ENCODE measurements around the gene CCDC177. TPM values are rescaled to one million over a fixed set of nuclear protein-coding genes. Genes with fewer than 3 reads are reported as not detected.
A peak's percentile ranks its signal among the peaks of the same experiment; 100 is the strongest.

CCDC177 gene
- total RNA-seq, 1 donor from 2014 or later: not detected

- TF ChIP-seq CTCF (conservative IDR thresholded peaks at IDR 0.05; ENCODE audit: low read depth, low read length): no peak
- no peak for DNase-seq (ENCODE audit: low read depth)
Measured at GRCh38 chr14:69539631-69540410, 34.9 kb downstream of the CCDC177 start.

GRCh38 chr14:69538766-69539165 is 35.9 kb downstream of the CCDC177 start:
- no peak for DNase-seq (ENCODE audit: low read depth)
- H3K4me3 ChIP-seq (ENCODE audit: low read depth, low read length): no peak overlapping the region
- no peak for TF ChIP-seq CTCF (conservative IDR thresholded peaks at IDR 0.05; ENCODE audit: low read depth, low read length)

More at GRCh38 chr14:69539631-69540410, 34.9 kb downstream of the CCDC177 start:
- H3K4me3 ChIP-seq (ENCODE audit: low read depth, low read length): no peak overlapping the region

DNA sequence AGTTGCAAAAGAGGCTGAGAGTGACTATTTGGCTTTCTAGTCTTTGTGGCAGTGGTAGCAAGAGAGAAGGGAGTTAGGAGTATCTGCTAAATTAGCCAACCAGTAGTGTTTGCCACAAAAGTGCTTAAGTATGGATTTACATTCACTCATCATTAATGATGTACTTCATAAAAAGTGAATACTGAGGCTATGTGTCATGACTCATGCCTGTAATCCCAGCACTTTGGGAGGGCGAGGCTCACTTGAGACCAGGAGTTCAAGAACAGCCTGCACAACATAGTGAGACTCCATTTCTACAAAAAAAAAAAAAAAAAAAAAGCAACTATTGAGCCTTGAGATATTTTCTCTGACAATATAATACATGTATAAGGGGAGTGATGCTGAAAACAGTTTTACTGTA is 36.8 kb downstream of the CCDC177 start:
- no peak for TF ChIP-seq CTCF (conservative IDR thresholded peaks at IDR 0.05; ENCODE audit: low read depth, low read length)
- no peak for DNase-seq (ENCODE audit: low read depth)
- no peak overlapping the region for H3K4me3 ChIP-seq (ENCODE audit: low read depth, low read length)

- TF ChIP-seq CTCF (conservative IDR thresholded peaks at IDR 0.05; ENCODE audit: low read depth, low read length): no peak
- no peak for DNase-seq (ENCODE audit: low read depth)
- H3K4me3 ChIP-seq (ENCODE audit: low read depth, low read length): no peak overlapping the region
Measured at GRCh38 chr14:69536971-69537370, 37.7 kb downstream of the CCDC177 start.

DNA sequence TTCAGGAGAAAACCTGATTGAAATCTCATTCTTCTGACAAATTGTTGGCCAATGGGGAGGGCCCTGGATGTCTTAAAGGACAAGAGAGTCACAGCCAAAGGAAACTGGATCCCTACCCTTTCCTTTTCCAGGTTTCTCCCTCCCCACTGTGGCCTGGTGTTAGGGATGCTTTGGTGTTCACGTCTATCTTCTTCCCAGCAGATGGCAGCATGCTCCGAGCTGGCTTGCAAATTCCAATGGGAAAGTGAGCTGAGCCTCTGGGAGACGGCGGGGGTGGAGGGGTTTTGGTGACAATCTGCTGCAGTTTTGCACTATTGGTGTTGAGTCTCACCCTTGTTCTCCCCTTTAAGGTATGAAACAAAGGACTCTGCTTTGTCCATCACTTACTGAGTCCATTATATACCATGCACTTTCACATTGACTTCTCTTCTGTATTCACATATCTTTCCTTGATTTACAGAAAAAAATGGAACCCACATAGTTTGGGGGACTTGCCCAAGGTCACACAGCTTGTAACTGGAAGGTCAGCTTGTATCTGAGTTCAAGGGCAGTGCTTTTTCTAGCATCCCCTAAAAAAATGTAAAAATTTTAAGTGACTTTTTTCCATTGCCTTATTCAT is 39.3 kb downstream of the CCDC177 start:
- peak; percentile 83 for TF ChIP-seq CTCF (conservative IDR thresholded peaks at IDR 0.05; ENCODE audit: low read depth, low read length)
- DNase-seq (ENCODE audit: low read depth): no peak

GRCh38 chr14:69532561-69533340 is 41.9 kb downstream of the CCDC177 start:
- no peak for TF ChIP-seq CTCF (conservative IDR thresholded peaks at IDR 0.05; ENCODE audit: low read depth, low read length)
- DNase-seq (ENCODE audit: low read depth): no peak
- H3K4me3 ChIP-seq (ENCODE audit: low read depth, low read length): no peak overlapping the region

More for the DNA sequence above, 39.3 kb downstream of the CCDC177 start:
- no peak overlapping the region for H3K4me3 ChIP-seq (ENCODE audit: low read depth, low read length)

Data from epithelial cell of proximal tubule (primary cell).